DMS153 (cell line): ENCODE results near the gene TEDC2.

Source experiments
- DNase-seq: peaks from one replicate; lab custom pipeline; 2025; lab: John Stamatoyannopoulos, UW

The TEDC2 gene

DNA sequence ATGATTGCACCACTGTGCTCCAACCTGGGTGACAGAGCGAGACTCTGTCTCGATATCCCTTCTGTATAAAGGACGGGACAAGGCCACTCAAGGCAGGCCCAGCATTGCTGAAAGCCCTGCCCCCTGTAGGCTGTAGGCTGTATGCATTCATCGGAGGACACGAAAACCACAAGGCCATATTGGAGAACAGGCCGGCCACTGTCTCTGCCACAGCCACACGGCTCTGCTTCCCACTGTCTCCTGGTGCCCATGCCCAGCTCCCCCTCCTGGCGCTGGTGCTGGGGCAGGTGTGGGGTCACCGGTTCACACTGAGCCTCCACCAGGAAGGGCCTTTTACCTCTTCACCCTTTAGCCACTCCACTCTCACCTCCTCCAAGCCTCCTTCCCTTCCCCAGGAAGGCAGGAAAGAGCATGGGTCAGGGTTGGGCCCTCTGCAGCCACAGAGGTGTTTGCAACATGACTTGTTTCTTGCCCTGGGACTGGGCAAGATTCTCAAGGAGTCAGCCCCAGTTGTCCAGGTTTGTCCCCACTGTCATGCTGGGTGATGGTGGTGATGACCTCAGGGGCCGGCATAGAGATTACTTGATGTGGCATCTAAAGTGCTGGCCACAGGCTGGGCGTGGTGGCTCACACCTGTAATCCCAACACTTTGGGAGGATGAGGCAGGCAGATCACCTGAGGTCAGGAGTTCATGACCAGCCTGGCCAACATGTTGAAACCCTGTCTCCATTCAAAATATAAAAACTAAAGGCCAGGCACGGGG lies 5.9 kb downstream of the TEDC2 start:
- no peak for DNase-seq

DNA sequence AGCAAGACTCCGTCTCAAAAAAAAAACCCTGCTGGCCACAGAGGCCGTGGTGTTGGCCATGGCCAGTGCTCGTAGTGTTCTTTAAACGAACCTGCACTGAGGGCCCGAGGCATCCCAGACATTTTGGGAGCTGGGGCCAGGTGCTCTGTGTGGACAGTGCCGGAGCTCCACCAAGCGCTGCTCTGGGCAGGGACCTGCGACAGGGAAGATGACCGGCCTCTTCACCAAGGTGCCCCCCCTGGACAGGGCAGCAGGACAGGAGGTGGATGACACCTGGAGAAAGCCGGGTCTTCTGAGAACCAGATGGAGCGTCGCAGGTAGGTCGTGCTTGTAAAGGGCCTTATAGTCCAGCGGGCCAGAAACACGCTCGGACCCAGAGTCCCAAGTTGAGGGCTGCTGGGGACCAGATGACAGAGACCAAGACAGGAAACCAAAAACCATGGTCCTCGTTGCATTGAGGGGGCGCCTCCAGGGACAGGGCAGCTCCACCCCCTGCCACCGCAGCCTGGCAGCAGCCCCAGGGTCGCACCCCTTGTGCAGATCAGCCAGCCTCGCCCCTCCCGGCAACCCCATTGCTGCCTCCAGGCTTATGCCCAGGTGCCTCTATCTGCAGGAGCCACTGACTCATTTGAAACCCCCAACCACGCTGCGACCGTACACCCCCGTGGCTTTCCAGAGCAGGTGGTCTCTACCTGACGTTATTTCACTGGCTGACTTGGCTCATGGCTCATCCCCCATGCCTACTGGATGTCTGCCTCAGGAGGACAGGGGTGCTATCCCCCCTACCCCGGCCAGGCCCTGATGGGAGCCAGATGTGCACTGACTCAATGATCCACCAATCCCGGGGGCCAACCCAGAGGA lies 7.0 kb downstream of the TEDC2 start:
- no peak for DNase-seq

DNA sequence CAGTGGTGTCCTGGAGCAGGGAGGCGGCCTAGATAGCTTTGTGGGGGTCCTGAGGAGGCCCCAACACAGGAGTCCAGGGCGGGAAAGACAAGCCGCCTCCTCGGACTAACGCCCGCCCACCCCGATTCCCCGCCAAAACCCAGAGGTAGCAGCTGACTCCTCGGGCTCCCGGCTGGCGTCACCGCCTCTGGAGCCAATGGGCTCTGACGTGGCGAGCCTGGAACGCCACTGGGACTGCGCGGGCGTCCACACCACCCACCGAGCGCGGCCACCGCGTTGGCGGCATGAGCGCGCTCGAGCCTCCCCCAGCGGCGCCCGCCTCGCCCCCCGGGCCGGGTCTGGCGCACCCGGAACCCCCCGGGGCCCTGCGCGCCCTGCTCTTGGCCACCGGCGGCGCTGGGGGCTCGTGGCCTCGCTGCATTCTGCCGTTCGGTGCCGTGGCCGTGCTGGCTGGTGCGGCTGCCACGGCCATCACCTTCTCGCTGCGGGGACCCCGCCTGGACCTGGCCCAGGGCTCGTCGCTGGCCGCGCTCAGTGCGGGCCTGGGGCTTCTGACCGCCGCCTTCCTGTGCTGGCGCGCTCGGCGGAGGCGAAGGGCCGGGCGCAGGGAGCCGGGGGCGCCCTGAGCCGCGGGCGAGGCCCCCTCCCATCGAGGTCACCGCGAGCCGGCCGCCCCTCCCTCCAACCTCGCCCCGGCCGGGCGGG lies 7.8 kb downstream of the TEDC2 start:
- DNase-seq, result peak; percentile 82

DNA sequence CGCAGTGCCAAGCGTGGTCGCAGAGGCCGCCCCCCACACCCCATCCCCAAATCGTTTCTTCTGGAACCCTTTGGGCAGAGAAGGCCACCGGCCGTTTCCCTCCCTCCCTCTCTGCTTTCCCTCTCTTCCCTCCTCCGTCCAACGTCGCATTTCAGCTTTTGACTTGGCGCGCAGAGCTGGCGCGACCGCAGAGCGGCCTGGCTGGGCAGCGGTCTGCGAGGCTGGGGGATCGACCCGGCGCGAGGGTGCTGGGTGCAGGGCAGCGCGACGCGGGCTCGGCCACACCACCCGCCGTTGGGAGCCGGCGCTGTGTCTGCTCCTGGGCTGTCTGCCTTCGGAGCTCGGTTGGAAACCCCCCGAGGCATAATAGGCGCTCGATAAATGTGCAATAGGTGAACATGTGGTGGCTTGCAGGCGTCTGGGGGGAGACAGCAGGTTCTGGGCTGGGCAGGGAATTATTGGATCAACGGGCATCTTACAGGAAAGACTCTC lies 8.4 kb downstream of the TEDC2 start:
- peak; percentile 83 for DNase-seq

DNA sequence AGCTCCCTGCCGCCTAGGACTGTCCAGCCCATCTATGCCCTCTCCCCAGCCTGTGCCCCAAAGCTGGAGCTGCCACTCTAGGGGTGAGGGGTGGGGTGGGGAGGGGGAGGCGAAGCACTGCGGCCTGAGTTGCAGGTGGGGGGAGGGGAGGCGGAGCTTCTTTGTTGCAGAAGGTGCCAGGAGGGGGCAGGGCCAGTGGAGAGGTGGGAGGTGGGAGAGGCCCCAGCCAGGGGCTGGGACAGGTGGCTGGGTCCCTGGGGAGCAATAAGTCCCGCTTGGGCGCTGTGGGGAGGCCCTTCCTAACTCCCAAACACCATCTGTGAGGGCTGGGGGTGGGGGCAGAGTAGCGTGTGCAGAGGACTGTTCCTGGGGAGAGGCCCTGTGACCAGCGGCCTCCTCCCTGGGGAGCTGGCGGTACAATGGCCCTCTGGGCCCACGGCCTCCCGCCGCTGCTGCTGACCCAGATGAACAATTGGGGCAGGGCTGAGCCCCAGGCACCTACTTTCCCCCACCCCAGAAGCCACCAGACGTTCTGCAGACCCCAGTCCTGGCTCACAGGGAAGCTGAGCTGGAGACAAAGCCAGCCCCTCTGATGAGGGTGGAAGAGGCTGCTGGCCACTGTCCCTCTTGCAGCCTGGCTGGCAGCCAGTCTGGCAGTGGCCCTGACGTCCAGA lies 9.0 kb downstream of the TEDC2 start:
- DNase-seq, result peak; percentile 98

DNA sequence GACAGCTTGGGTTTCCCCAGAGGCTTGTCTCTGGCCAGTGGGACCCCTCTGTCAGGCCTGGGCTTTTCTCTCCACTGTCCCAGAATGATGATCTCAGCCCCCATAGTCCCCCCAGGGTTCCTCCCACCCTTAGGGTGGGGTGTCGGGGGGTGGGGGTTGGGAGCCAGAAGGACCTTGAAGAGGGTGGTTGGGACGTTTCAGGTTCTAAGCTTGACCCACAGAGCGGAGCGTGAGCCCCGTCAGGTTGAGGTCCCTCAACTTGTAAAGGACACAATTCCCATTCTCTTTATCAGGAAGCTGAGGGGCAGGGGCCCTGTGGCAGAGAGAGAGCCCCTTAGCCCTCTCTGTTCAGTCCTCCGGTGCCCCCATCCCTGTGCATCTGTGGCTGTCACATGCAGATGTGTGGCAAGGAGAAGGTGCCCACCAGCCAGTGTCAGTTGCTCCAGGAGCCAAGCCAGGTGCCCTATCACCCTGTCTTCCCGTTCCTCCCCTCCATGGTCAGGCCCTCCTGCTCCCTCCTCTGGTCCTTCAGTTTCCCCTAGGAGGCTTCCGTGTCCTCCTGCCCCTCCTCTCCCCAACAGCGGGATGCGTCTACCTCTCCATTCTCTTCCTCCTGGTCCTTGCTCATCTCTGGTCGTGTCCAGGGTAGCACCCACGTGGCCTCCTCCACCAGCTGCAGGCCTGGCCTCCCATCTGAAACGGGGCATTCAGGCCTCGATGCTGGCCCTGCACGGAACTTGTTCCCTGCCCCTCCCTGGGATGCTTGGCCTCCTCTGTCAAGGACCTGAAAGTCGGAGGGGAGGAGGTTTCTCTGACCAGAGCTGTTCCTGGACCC lies 9.7 kb downstream of the TEDC2 start:
- peak; percentile 40 for DNase-seq

DNA sequence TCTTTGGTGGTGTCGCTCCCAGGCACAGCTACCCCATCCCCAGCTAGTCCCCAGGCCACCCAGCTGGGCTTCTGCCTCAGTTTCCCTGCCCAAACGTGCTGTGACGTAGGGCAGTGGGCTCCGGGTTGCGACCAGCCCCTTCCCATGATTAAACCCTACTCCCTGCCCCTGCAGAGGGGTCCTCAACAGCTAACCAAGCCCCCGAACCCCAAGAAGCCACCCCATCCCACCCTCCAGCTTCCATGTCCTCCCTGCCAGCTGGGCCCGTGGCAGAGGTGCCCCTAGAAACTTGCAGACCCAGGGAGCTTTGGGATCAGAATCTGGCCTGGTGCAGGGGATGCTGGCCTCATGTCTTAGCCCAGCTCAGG lies 10.3 kb downstream of the TEDC2 start:
- no peak for DNase-seq

DNA sequence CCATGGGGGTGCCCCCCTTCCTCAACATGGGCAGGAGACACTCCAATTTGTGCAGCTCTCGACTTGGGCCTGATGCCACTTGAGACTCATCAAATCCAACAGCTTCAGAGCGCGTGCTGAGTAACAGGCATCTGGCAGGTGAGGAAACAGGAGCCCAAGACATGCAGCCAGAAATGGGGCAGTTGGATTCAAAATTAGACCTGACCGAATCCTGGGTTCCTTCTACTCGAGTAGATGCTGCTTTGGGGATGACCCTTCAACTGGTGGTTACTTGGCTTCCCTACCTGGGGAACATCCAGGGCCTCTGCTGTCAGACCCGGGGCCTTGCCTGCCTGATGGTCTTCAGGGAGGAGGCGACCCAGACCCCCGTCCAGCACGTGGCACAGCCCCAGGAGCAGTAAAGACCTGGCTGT lies 10.7 kb downstream of the TEDC2 start:
- DNase-seq, result peak; percentile 12

DNA sequence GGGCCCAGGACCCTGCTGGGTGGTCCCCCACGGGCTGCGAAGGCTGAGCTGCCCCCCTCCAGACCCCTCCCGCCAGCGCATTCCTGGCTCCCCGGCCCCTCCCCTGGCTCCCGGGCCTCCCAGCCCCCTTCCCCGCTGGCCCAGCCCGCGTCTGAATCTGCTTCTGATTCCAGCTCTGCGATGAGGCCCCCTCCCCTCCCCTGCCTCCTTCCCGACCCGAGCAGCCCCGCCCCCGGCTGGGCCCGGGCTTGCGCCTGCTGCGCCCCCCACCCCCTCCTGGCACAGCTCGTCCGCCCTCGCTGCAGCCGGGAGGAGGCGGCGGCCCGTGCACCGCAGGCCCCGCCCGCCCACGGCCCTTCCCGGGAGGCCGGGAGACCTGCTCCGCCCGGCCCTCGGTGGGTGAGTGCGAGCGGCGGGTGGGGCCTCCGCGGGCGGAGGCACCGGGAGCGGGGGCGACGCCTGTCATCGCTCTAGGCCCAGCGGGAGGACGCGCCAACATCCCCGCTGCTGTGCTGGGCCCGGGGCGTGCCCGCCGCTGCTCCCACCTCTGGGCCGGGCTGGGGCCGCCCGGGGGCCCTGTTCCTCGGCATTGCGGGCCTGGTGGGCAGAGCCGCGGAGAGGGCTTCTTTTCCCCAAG lies 11.2 kb downstream of the TEDC2 start, which contains the start of gene NTN3:
TSS of gene NTN3 (plus strand) at position 282 of the 637 bp plus-strand sequence. CDS start 405 bp downstream, outside the sequence.
- DNase-seq, result peak; percentile 21

DNA sequence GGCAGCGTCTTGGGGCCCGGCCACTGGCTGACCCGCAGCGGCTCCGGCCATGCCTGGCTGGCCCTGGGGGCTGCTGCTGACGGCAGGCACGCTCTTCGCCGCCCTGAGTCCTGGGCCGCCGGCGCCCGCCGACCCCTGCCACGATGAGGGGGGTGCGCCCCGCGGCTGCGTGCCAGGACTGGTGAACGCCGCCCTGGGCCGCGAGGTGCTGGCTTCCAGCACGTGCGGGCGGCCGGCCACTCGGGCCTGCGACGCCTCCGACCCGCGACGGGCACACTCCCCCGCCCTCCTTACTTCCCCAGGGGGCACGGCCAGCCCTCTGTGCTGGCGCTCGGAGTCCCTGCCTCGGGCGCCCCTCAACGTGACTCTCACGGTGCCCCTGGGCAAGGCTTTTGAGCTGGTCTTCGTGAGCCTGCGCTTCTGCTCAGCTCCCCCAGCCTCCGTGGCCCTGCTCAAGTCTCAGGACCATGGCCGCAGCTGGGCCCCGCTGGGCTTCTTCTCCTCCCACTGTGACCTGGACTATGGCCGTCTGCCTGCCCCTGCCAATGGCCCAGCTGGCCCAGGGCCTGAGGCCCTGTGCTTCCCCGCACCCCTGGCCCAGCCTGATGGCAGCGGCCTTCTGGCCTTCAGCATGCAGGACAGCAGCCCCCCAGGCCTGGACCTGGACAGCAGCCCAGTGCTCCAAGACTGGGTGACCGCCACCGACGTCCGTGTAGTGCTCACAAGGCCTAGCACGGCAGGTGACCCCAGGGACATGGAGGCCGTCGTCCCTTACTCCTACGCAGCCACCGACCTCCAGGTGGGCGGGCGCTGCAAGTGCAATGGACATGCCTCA lies 12.0 kb downstream of the TEDC2 start:
- DNase-seq, result no peak

DNA sequence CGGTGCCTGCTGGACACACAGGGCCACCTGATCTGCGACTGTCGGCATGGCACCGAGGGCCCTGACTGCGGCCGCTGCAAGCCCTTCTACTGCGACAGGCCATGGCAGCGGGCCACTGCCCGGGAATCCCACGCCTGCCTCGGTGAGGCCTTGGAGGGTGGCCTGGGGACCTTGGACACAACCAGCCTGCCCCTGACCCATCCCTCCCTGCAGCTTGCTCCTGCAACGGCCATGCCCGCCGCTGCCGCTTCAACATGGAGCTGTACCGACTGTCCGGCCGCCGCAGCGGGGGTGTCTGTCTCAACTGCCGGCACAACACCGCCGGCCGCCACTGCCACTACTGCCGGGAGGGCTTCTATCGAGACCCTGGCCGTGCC lies 12.6 kb downstream of the TEDC2 start:
- DNase-seq, result no peak

DNA sequence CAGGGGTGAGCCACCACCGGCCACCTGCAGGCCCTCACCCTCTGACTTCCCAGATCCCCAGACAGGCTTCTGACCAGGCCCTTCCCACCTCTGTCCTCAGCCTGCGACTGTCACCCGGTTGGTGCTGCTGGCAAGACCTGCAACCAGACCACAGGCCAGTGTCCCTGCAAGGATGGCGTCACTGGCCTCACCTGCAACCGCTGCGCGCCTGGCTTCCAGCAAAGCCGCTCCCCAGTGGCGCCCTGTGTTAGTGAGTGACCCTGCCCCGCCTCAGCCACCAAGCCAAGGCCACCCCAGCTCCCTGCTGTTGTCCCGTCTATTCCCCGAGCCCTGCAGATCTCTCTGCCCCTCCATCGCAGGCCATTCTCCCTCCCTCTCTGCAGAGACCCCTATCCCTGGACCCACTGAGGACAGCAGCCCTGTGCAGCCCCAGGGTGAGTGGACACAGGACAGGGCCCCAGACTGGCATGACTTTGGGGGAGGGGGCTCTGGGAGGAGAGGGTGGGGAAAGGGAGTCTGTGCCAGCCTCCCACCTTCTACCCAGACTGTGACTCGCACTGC lies 13.1 kb downstream of the TEDC2 start:
- no peak for DNase-seq

DNA sequence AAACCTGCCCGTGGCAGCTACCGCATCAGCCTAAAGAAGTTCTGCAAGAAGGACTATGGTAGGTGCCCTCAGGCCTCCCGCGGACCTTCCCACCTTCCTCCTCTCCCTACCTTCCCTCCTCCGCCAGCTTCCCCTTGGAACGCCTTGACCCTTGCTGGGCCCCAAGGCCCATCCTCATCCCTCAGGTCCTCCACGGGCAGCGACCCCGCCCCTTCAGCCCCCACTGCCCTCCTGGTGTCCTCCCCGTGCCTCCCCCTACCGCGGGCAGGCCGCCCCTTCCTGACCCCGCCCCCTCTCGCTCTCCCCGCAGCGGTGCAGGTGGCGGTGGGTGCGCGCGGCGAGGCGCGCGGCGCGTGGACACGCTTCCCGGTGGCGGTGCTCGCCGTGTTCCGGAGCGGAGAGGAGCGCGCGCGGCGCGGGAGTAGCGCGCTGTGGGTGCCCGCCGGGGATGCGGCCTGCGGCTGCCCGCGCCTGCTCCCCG lies 13.6 kb downstream of the TEDC2 start:
- DNase-seq, result no peak

DNA sequence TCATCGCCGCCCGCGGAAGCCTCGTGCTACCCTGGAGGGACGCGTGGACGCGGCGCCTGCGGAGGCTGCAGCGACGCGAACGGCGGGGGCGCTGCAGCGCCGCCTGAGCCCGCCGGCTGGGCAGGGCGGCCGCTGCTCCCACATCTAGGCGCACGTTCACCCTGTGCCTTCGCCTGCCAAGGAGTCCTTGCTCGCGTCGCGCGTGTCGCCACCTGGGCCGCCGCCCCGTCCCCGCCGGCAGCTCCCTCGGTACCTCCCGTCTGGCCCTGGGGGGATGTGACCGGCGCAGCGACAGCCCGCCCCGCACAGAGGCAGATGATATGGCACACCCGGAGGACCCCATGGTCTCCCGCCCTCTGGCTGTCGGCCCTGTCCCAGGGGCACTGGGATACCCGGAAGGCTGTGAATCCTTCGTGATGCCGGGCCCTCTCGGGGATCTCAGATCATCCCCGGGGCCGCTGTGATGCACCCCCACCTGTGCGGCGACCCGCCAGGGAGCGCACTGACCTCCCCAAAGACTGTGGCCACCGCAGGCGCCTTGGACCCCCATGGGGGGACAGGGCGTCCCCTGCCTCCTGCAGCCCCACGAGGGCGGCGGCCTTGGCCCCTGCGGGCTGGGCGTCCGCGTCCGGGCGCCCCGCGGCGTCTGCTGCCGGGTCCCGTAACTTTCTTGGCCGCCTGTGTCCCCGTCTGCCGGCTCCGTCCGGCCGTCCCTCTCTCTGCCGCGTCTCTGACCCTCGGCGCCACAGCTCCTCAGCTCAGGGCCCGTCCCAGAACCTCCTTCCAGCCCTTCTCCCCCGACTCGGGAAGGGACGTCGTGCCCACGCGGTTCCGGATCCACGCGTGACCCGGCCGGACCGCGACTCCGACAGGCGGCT lies 14.3 kb downstream of the TEDC2 start:
- DNase-seq, result peak; percentile 27

DNA sequence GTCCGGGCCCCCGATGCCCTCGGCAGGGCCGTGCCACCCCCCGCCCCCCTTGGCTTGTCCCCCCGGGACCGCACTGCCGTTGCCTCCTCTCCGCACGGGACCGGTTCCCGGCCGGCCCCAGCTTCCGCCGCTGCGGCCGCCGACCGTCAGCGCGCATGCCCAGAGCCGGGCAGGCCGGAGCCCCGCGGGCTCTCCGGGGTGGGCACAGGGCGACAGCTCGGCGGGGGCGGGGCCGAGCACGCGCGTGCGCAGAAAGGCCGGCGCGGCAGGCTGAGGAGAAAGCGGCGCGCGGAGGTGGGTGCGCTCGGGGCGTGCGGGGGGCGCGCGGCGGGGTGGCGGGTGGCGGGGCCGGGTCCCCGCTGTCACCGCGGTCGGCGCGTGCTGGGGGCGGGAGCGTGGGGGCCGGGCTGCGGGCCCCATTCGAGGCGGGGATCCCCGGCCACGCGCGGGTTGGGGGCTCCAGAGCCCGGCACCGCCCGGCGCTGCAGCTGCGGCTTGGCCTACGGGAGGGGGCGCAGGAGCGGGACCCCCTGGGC lies 15.0 kb downstream of the TEDC2 start, which contains the start of gene TBC1D24:
TSS of gene TBC1D24 (plus strand) at position 251 of the 536 bp plus-strand sequence. CDS start 21,022 bp downstream, outside the sequence.
- peak; percentile 47 for DNase-seq

DNA sequence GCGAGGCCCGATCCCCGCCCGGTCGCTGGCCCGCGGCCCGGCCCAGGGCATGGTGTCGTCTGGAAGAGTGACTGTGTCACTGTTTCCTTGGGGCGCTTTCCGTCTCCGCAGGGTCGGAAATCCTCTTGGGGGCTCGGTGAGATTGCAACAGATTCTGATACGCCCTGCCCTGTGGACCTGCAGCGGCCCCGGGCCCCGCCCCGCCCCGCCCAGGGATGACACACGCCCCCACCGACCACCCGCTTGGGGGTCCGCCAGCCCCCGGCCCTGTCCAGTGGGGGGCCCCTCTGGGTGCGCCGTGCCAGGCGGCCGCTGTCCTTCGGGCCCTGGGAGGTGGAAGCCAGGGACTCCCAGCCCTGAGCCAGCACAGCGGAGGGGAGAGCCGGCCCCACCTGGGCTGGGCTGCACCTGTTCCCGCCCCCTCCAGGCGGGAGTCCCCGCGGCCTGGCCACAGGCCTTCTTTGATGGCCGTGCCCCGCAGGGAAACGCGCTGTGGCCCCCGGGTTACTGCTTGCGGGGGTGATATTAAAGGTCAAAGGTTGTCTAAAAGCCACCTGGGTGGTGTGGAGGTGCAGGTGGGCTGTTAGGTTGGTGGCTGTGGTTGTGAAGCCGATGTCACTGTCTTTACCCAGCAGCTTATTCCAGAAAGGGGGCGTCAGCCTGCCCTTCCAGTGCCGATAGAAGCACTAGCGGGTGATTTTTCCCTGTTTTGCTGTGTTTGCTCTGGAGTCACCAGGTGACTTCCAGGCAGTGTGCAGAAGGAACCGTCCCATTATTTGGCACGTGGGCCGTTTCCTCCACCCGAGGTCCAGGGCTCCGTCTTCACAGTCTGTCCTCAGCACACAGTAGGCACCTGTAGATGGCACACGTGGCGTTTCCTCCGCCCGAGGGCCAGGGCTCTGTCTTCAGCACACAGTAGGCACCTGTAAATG lies 15.8 kb downstream of the TEDC2 start:
- no peak for DNase-seq
